ENCODE data around the gene BANF2.

Gene BANF2

DNA sequence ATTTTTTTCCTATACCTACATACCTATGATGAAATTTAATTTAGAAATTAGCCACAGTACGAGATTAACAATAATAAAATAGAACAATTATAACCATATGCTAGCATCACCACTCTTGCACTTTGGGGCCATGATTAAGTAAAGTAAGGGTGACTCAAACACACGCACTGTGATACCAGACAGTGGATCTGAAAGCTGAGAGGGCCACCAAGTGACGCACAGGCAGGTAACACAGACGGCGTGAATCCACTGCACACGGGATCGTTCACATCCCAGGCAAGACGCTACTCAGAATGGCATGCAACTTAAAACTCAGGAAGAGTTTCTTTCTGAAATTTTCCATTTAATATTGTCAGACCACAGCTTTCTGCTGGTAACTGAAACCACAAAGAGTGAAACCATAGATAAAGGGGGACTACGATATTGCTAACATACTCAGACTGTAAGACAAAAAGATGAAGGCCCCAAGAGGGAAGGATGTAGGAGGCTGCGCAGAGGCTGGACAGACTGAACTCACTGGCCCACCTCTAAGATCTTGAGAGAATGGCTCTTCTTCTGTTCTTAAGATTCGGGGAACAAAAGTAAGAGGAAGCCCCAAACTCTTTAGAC, 35.6 kb upstream of the BANF2 start:
- no peak for DNase-seq (ENCODE audit: low read depth in 2 of 2)

DNA sequence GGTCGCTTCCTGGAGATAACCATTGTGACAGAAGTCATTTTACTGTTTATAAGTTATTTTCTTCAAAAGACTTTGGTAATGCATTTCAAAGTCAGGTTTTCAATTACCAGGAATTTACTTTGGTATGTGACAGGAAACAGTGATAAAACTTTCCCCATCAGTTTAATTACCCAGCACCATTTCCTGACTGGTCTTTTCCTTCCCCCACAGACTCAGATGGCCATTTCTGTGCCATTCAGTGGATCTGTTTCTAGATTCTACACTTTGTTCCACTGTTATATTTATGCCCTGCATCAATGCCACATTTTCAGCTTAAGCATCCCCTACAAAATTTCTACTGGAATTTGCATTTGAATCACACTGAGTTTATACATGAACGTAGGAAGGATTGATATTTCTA, 34.0 kb upstream of the BANF2 start:
- no peak for DNase-seq (ENCODE audit: low read depth in 2 of 2)

DNA sequence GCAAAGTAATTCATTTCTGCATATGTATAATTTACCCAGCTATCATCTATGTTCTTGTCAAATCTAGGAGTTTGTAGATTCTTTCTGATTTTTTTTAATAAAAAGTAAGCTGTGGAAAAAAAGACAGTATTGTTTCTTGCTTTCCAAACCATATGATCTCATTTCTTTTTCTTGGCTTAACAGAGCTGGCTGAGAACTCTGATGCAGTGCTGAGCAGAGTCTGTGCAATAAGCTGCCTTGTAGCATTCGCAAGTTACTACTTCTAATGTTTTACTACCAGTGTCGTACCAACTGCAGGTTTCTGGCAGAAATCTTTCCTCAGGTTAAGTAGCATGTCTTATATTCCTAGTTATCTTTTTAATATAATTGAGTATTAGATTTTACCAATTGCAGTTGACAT, 33.3 kb upstream of the BANF2 start:
- no peak for DNase-seq (ENCODE audit: low read depth in 2 of 2)

DNA sequence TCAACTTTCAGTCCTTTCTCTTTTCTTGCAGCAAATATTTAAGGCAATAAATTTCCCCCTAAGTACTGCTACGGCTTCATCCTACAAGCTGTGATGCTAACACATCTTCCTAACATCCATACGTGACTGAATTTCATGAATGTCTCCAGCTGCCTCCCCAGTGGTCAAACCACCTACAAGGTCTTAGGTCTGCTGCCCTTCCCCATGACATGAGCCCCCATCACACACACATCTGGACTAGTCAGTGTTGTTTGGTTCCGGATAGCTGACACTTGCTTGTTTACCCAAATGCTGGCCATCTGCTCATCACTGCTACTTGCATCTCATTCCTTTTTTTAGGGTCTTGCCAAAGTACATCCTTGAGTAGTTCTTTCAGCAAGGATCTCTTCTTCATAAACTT, 32.3 kb upstream of the BANF2 start:
- no peak for DNase-seq (ENCODE audit: low read depth in 2 of 2)

DNA sequence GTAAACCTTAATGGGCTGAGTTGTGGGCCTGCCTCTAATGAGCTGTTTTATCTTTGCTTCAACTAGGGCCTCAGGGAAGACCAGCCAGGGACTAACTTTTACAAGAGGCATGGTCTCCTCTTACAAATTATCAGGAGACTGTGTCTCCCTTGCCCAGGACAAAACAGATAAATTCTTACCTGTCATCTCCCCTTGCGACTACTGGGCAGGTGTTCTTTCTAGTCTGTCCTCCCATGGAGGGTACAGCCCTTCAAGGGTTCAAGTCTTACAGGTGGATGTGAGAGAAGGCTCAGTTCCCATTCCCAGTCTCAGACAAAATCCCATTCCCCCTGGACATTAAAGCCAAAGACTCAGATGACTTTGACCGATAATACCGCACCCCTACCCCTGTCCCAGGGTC, 31.3 kb upstream of the BANF2 start:
- no peak for DNase-seq (ENCODE audit: low read depth in 2 of 2)

DNA sequence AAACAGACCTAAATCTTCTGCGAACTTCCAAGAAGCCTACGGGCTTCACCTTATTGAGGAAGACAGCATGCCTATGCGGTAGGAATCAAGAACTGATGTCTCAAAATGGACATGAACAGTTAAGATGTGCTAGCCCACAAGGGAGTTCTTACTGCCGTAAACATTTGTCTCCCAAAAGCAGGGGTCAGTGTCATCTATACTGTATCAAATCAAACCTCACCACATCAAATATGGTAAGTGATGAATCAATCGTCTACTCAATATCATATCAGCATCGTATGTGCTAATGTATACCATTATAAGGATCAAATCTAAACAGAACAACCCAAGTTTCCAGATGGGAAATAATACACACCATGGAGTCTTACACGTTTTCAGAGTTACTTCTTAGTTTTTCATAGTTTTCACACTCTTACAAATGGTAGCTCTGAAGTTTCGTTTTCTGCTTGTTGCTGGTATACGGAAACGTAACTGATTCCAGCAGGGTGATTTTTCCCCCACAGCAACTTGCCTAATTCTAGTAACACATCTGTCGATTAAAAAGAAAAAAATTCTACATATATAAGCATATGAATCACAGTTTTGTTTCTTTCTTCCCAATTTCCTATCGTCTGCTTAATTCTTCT, 30.3 kb upstream of the BANF2 start:
- DNase-seq (ENCODE audit: low read depth in 2 of 2) = no peak

DNA sequence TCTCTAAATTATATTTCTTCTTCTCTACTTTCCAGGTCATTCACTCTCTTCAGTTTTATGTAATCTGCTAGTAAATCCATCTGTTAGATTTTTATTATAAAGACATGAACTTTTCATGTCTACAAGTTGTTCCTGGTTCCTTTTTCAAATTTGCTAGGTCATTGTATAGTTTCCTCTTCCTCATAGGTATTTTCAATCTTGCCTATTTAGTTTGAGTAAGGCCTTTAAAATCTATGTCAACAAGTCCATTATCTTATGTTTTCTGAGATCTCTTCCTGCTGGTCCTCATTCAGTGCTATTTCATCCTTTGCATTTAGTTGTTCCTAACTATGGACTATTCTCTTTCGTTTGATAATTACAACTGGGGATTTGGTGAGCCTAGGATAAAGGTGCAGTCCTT, 28.8 kb upstream of the BANF2 start:
- no peak for DNase-seq (ENCODE audit: low read depth in 2 of 2)

DNA sequence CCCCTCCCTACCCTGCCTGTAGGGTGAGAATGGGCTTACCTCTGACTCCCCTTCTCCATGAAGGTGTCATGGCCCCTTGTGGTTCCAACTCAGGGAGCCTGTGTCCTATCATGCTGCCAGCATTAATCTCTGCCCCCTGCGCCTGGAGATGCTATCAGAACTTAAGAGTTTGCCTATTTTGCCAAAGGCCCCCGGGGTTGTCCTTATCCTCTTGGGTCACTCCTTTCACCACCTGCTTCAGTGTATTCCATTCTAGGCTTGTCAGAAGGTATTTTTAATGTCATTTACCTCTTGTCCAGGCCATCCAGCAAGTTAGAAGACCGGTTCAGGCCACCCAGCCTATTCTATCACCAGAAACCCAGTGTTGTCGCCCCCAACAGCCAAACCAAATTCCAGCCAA, 28.2 kb upstream of the BANF2 start:
- DNase-seq (ENCODE audit: low read depth in 2 of 2) = no peak

DNA sequence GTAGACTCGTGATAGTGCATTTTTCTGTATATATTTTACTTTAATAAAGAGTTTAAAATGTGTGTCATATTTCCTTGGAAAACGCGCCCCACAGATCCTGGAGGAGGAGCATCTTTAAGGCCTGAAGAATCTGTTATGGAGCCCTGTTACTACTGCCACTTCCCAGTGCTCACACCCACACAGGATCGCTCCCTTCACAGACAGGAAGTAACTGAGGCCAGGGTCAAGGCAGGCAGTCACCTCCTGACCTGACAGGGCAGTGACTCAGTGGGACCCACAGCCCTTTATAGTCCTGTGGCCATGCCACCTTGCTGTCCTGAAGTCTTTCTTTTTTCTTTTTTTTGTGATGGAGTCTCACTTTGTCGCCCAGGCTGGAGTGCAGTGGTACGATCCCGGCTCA, 26.7 kb upstream of the BANF2 start:
- DNase-seq (ENCODE audit: low read depth in 2 of 2) = no peak

DNA sequence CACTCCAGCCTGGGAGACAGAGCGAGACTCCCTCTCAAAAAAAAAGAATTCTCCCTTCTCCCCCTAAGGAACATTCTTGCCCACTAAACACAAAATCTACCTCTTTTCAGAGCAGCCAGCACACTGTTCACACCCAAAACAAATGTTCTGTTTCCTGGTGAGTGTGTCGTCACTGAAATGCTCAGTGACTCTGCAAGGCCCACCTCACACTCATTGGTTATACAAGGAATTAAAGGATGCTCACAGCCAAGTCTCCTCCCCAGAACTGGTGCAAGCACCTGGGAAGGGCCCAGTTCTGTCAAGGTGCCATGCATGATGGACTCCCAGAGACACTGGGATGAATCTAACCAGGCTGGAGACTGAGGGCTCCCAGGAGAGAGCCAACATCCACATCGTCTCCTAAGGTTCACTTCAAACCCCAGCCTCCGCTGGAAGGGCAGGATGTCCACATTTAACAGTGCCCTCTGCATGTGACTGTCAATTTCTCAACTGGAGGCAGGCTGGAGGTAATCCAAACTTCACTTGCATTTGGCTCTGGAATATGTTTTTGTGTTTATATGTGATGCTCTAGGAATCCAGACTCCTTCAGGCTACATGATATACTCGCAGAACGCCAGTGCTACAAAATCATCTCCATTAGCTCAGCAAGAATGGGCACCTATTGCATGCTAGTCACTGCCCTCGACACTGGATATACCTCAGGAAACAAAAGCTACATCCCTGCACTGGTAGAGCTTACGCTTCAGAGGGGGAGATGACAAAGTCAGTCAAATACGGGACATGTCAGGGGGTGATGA, 24.8 kb upstream of the BANF2 start:
- no peak for DNase-seq (ENCODE audit: low read depth in 2 of 2)

DNA sequence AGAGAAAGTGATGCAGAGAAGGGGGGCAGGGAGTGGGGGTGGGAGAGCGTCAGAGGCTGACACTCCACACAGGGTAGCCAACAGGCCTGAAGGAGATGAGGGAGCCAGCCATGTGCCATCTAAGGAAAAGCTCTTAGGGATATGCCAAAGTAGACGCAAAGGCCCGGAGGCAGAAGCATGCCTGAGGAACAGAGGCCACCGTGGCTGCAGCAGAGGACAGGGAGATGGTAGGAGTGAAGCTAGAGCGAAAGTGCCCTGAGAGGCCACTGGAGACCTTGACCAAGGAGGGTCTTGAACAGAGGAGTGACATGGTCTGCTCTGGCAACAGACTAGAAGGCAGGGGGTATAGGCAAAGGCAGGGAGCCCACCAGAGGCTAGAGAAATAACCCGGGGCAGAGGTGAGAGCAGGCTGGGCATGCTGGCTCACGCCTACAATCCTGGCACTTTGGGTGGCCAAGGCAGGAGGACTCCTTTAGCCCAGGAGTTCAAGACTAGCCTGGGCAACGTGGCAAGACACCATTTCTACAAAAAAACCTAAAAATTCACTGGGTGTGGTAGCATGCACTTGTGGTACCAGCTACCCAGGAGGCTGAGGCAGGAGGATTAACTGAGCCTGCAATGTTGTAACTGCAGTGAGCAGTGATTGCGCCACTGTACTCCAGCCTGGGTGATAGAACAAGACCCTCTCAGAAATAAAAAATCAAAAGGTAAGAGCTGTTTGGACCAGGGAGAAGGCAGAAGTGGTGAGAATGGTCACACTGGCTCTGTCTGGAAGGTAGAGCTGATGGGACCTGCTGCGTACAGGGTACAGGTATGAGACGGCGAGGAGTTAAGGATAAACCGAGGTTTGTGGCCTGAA, 24.0 kb upstream of the BANF2 start:
- no peak for DNase-seq (ENCODE audit: low read depth in 2 of 2)

DNA sequence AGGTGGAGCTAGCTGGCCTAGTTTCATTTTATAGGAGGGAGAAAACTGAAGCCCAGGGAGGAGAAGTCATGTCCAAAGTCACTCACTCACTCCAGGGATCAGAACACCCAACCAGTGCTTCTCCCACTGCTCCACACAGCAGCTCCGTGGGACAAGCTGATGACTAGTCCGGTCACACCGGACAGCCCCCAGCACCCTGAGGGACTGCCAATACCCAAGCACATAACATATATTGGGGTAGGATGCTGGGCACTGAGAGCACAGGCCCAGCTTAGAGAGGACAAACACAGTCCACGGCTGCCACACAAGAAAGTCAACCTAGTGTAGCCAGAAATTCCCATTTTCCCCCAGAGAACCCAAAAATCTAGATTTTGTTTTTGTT, 23.4 kb upstream of the BANF2 start:
- no peak for DNase-seq (ENCODE audit: low read depth in 2 of 2)

DNA sequence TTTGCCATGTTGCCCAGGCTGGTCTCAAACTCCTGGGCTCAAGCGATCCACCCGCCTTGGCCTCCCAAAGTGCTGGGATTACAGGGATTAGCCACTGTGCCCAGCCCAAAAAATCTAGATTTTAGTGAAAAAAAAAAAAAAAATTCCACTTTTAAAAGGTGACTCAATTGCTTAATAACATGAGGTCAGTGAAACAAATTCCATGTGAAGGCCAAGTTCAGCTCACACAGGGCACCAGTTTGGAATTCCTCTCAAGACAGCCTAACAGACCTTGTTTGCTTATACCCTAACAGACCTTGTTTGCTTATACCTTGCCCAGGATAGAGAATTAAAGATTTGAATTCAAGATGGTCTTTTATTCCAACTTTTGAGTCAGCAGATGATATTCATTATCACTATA, 22.8 kb upstream of the BANF2 start:
- DNase-seq (ENCODE audit: low read depth in 2 of 2) = no peak

DNA sequence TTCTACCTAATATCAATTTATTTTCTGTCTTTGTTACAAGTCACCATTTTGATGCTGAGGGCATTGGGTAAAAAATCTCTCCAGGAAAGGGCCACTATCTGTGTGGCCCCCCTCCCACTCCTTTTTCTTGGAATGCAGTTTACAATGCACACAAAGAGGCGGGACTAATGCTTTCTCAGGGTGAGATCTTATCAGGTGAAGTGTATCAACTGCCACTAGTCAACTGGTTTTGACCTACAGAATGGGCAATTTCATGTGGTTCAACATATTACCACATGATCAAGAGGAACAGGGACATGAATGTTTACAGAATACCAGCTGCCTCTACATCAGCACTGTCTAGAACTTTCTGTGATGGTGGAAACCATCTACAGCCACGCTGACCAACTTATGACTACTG, 21.5 kb upstream of the BANF2 start:
- no peak for DNase-seq (ENCODE audit: low read depth in 2 of 2)

DNA sequence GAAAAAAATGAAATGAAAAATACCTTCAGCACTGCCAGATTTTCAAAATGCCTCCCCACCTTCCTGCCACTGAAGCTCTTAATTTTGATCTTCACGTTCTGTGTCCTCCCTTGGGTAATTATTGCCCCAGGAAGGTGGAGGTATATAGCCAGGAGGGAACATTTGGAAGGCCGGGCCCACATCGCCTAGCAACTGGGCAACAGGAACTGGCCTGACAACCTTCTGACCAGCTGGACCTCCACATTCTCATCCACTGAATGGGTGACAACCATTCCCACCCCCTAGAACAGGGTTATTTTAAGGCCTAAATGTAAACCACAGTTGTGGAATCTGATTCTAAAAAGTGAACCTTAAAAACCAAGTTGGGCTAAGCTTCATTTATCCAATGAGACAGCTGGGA, 20.9 kb upstream of the BANF2 start:
- no peak for DNase-seq (ENCODE audit: low read depth in 2 of 2)

DNA sequence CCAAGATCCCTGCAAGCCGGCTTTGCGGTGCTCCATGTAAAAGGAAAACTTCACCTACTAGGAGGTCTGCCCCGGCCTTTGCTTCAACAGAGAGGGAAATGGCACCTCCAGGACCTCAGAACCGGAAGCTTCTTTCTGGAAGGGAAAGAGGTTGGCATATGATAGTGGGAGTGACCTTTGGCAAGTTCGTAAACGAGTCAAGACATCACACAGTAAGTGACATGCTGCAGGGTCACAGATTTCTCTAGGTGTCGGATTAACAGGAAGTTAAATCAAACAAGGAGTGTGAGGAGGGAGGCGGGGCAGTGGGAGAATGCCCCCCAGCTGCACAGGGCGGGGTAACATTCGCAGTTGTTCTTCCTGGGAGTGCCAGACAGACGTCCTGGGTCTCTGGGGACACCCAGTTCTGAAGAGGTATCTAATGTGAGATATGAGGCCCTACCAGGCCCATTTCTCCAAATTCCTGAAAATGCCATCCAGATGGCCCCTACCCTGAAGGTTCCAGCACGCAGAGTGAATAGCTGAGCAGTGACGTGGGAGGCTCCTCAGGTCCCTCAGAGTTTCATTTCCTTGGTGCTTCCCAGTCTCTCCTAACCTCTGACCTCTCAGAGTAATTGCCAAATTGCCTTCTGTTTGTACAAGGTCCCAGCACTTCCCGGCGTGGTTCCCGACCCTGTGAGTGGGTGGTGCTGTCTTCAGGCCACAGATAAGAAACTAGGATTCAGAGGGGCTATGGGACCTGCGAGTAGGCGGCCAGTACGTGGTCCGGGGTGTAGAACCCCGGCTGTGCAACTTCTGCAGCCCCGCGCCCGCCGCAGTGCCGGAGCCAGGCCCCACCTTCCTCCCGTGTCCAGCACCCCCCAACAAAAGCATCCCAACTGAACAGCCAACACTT, 19.6 kb upstream of the BANF2 start:
- DNase-seq (ENCODE audit: low read depth in 2 of 2) = no peak

DNA sequence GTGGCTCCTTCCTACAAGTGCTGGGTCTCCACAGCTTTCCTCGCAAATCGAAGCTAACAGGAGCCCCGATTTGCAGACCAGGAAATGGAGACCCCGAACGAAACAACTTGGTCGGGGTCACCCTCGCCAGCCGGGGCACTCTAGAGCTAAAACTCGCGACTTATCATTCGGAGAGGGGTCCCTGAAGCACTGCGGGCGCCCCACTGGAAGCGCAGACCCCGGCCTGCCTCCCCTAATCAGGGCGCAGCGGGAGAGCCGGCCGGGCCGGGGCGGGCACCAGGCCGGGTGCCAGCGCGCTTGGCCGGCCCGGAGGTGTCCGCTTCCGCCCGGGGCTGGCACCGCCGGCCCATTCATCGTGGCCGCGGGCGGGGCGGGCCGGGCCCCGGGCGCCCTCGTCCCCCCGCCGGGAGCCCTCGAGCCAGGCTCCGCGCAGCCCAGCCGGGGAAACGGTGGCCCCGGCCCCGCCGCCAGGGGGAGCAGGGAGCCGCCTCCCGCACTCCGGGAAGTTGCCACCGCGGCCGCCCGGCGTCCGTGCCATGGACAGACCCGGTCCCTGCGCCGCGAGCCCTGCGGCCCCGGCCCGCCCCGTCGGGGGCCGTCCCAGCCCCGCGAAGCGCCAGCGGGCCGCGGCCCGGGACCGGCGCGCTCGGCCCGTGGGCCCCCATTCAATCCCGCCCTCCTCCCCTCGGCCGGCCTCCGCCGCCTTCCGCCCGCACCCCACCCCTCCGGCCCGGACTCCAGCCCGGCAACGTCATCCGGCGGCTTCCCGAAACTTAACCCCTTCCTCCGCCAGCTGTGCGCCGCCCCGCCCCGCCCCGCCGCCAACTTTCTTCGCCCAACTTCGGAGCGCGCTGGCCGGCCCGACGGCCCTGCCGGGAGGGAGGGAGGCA, 18.7 kb upstream of the BANF2 start:
- DNase-seq (ENCODE audit: low read depth in 2 of 2) = peak; percentile 67 to 74

DNA sequence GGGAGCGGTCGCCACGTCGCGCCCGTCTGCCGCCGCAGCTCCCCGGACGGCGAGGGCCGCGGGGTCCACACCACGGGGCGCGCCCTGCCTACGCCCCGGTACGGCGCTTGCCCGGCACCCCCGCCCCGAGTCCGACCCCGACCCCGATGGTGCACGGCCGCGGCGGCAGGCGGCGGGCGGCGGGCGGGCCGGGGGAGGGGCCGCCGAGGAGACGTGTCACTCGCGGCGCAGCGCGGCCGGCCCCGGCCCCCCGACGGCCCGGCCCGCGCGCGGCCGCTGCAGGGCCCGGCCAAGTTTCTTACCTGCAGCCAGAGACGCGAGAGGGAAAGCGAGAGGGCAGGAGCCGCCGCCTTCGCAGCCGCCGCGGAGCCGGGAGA, 18.1 kb upstream of the BANF2 start:
- DNase-seq (ENCODE audit: low read depth in 2 of 2) = no peak

DNA sequence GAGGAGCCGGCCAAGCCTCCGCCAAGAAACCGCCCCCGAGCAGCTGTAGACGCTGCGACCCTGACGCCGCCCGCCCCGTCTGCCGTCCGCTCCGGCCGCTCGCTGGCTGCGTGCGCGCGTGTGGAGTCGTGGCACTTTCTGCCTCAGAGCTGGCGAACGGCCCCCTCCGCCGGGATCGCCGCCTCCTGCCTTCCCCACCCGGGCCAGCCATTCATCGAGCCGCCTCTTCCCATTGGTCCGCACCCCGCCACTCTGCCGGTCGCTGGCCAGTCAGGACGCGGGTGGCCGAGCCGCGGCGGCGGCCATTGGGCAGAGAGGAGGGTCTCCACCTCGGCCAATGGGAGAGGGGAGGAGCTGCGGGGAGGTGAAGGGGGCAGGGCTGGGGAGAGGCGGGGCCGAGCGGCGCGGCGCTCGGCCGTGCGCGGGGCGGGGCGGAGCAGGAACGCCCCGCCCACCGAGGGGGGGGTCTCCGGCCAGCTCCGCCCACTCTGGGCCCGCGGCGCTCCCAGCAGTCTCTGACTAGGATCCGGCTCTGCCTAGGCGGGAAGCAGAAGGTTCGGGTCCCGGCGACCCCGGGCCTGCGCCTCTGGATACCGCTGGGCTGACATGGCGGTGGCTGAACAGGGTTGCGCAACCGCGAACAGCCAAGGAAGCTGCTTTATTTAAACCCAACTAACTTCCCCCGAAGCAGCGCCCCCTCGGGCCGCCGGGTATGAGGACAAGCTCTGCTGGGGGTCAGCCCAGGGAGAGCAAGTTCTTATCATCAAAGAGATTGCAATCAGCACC, 17.5 kb upstream of the BANF2 start, which contains the start of gene RRBP1:
Gene RRBP1 (minus strand): TSS at position 140 of the 786 bp plus-strand sequence. CDS start 21,735 bp downstream, outside the sequence.
- peak; percentile 93 to 95 for DNase-seq (ENCODE audit: low read depth in 2 of 2)

DNA sequence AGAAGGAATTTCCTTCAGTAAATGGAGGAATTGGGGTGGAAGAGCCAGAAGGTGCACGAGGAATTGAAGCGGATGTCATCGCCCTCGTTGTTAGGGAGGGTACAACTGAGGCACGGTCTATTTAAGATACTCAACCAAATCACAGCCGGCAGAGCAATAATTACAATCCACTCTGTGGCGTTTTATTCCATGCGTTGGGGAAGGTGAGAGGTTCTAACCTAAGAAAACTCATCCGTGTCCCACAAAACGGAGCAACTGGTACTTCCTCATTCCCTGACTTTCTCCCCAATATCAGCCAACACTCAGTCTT, 16.9 kb upstream of the BANF2 start:
- no peak for DNase-seq (ENCODE audit: low read depth in 2 of 2)

Measured in stimulated activated CD8-positive, alpha-beta memory T cell treated with anti-CD3 and anti-CD28 coated beads, Interleukin-2, amount 100 ng/mL, for 48 hours (primary cell).